LNCaP clone FGC (cell line): ENCODE measurements around the gene EN1.

ENCODE experiments used
- DNase-seq: peaks from one replicate; pipeline ENCODE4 v3.0.0-alpha.2; 2011; ENCODE audit warnings: low read depth
- H3K4me3 ChIP-seq: 2 replicates; pipeline ENCODE4 v1.5.1; 2011; ENCODE audit warnings: mild to moderate bottlenecking, low read depth, low read length, control low read depth
- CTCF ChIP-seq: IDR thresholded peaks from 2 replicates; pipeline ENCODE4 v1.5.1; 2012; ENCODE audit warnings: mild to moderate bottlenecking; ENCODE audit not compliant: control insufficient read depth, insufficient read depth; ENCODE audit errors: extremely low read depth

EN1 gene

GRCh38 chr2:118835746-118836410 is 11.6 kb downstream of the EN1 start:
- no peak for DNase-seq
- peak overlapping the region; percentile 30; the same call in 1 of the 2 replicates for H3K4me3 ChIP-seq
- no peak for TF ChIP-seq CTCF

- no peak for TF ChIP-seq CTCF
- H3K4me3 ChIP-seq, result no peak overlapping the region
- no peak for DNase-seq
Observed at GRCh38 chr2:118834901-118835745, 12.3 kb downstream of the EN1 start.

GRCh38 chr2:118834440-118834810 is 13.0 kb downstream of the EN1 start:
- no peak overlapping the region for H3K4me3 ChIP-seq
- no peak for TF ChIP-seq CTCF
- no peak for DNase-seq

GRCh38 chr2:118833716-118834439 is 13.6 kb downstream of the EN1 start:
- no peak overlapping the region for H3K4me3 ChIP-seq
- no peak for TF ChIP-seq CTCF
- DNase-seq, result no peak

- no peak for TF ChIP-seq CTCF
- no peak overlapping the region for H3K4me3 ChIP-seq
- no peak for DNase-seq
Observed at GRCh38 chr2:118832791-118833715, 14.4 kb downstream of the EN1 start.
